Chondrocyte (in vitro differentiated cells): ENCODE measurements around the gene EZH1. TPM values are rescaled to one million over a fixed set of nuclear protein-coding genes. Genes with fewer than 3 reads are reported as not detected.
"Not testable (repeated sequence)": the region's sequence is repeated elsewhere in the genome, so short reads cannot be mapped to it uniquely, and the experiment has no call there.

ENCODE experiments used
- DNase-seq: peaks from one replicate; pipeline ENCODE4 v3.0.0; 2021; ENCODE audit warnings: mixed read lengths, low spot score
- H3K27ac Mint-ChIP-seq: one replicate; pipeline ENCODE4 v1.8.0; 2021; ENCODE audit warnings: mild to moderate bottlenecking, moderate library complexity, mixed read lengths; ENCODE audit not compliant: unreplicated experiment
- H3K27me3 Mint-ChIP-seq: 2 replicates; pipeline ENCODE4 v1.8.0; 2021; ENCODE audit warnings: low read depth, mixed read lengths
- H3K36me3 Mint-ChIP-seq: 2 replicates; pipeline ENCODE4 v1.8.0; 2021; ENCODE audit warnings: low read depth, mixed read lengths
- H3K4me1 Mint-ChIP-seq: 2 replicates; pipeline ENCODE4 v1.8.0; 2021; ENCODE audit warnings: low read depth, mild to moderate bottlenecking, mixed read lengths
- H3K4me3 Mint-ChIP-seq: one replicate; pipeline ENCODE4 v1.8.0; 2021; ENCODE audit warnings: mild to moderate bottlenecking, moderate library complexity, mixed read lengths; ENCODE audit not compliant: unreplicated experiment
- H3K9me3 Mint-ChIP-seq: 2 replicates; pipeline ENCODE4 v1.8.0; 2021; ENCODE audit warnings: low read depth, mixed read lengths
- total RNA-seq: library from RNA; stranded (reverse); gene quantifications from 3 replicates; pipeline ENCODE4 v1.2.1, GENCODE V29; 2021
- TF ChIP-seq, protein P1 (sequence below): fragments of 200-600 bp; sonication (generic); IDR thresholded peaks from 2 replicates; pipeline ENCODE4 v1.5.0; 2021; ENCODE audit warnings: antibody characterized with exemption, mild to moderate bottlenecking, moderate library complexity

Gene EZH1
- total RNA-seq, 1 donor from 2014 or later, result 22.2 TPM

DNA sequence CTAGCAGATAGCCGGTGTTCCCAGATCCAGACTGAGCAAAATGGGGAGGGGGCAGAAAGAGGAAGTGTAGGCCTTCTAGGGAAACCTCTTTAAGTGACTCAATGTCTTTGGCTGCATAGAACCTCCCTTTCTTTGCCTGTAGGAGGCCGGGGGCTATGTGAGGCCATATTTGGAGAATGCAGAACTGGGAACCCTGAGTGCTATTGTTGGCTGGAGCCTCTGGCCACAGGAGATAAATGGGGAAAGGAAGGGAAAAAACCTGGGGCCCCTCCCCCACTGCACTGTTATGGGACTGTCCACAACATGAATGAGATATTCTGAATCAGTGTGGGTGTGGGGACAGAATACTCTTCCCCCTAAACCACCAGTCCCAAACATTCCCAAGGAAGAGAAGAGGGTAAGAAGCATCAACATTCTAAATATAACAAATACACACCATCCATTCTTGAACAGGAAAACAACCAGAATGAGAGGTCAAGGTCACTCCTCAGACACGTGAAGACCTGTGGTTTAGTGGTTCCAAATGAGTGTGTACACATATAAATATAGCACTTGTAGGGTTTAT lies 30.8 kb upstream of the EZH1 start:
- Mint-ChIP-seq H3K4me1 (peaks cover 44% of the 10 kb centered on the region), H3K4me3 (no peak overlapping the region), H3K9me3 (no peaks in the 10 kb centered on the region), H3K36me3 (peaks cover 7% of the 10 kb centered on the region), H3K27ac (no peak overlapping the region), H3K27me3 (no peaks in the 10 kb centered on the region)
- TF ChIP-seq, protein P1, sequence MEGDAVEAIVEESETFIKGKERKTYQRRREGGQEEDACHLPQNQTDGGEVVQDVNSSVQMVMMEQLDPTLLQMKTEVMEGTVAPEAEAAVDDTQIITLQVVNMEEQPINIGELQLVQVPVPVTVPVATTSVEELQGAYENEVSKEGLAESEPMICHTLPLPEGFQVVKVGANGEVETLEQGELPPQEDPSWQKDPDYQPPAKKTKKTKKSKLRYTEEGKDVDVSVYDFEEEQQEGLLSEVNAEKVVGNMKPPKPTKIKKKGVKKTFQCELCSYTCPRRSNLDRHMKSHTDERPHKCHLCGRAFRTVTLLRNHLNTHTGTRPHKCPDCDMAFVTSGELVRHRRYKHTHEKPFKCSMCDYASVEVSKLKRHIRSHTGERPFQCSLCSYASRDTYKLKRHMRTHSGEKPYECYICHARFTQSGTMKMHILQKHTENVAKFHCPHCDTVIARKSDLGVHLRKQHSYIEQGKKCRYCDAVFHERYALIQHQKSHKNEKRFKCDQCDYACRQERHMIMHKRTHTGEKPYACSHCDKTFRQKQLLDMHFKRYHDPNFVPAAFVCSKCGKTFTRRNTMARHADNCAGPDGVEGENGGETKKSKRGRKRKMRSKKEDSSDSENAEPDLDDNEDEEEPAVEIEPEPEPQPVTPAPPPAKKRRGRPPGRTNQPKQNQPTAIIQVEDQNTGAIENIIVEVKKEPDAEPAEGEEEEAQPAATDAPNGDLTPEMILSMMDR, result no peak
- DNase-seq, result no peak

DNA sequence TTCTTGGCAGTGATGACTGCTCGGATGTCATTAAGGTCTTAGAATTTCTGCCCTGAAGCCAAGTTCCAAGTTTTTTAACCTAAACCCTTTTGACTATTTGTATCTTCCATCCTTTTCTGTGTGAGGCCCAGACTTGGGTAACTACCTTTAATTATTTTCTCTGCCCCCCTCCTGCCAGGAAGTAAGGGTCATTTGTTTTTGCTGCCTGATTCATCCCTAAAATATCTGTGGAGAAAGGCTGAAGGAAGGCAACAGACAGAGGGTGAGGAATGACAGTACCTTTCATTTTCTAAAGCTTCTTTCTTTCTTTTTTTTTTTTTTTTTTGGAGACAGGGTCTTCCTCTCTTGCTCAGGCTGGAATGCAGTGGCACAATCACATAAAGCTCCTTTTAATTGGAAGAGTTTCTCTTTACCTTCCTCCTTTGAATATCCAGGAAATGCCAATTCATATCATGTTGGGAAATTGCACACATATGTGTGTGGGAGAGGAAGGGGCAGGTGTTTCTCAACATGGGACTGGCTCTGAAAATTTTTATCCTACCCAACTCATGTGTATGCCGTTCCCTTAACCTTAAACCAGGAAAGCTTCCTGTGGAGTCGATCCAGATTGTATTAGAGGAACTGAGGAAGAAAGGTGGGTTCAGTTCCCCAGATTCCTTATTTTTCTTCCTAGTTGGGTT lies 29.4 kb upstream of the EZH1 start:
- Mint-ChIP-seq H3K4me1 (peaks cover 35% of the 10 kb centered on the region), H3K4me3 (peak overlapping the region; percentile 100), H3K36me3 (peaks cover 7% of the 10 kb centered on the region), H3K27ac (peak overlapping the region; percentile 97), H3K27me3 (no peaks in the 10 kb centered on the region), H3K9me3 (no peaks in the 10 kb centered on the region)
- no peak for DNase-seq
- TF ChIP-seq, protein P1, result no peak

DNA sequence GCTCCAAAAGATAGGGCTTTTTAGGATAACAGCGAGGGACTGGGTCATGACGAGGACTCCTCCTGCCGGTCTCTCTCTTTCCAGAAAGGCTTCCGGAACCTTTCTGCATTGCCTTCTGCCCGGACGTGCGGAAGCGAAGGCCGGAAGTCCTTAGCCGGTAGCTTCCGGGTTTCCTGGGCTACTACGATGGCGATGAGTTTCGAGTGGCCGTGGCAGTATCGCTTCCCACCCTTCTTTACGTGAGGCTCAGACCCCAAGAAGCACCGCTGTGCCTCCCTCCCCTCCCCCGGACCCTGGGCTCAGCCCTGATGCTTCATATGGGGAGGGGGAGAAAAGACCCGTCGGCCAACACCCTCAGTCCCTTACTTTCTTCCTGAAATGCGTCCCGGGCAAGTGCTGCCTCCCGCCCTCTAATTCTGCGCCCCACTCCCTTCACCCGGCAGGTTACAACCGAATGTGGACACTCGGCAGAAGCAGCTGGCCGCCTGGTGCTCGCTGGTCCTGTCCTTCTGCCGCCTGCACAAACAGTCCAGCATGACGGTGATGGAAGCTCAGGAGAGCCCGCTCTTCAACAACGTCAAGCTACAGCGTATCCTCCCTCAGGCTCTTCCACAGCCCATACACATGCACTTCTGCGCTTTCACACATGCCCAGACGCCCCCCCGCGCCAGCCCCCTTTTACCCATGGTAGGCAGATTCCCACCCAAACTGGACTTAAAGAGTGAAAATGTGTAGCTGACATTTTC lies 28.6 kb upstream of the EZH1 start, which contains the start of gene VPS25:
TSS of gene VPS25 (plus strand) at position 160 of the 746 bp plus-strand sequence. CDS start at position 187, 27 bp downstream.
- H3K4me1 Mint-ChIP-seq, result peaks cover 35% of the 10 kb centered on the region
- TF ChIP-seq, protein P1, result peak; percentile 53
- no peak for DNase-seq

DNA sequence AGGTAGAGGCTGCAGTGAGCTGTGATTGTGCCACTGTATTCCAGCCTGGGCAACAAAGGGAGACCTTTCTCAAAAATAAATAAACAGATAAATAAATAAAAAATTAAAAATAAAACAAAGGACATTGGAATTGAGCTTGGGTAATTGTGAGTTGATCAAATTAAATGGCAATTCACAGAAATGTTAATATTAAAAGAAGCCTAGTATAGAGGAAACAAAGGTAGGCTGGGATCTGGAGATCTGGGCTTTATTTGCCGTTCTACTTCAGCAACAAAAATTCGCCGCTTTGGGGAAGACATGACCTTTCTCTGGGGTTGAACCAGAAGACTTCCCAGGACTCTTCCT lies 28.1 kb upstream of the EZH1 start:
- H3K4me3 Mint-ChIP-seq, result peak overlapping the region; percentile 100
- no peak for DNase-seq
- peak overlapping the region; percentile 97 for H3K27ac Mint-ChIP-seq
- peaks cover 3% of the 10 kb centered on the region for H3K36me3 Mint-ChIP-seq
- H3K9me3 Mint-ChIP-seq, result no peaks in the 10 kb centered on the region
- H3K4me1 Mint-ChIP-seq, result peaks cover 35% of the 10 kb centered on the region
- no peaks in the 10 kb centered on the region for H3K27me3 Mint-ChIP-seq
- TF ChIP-seq, protein P1, result no peak

More for the DNA sequence above, 28.6 kb upstream of the EZH1 start, which contains the start of gene VPS25:
- Mint-ChIP-seq H3K9me3 (no peaks in the 10 kb centered on the region), H3K27me3 (no peaks in the 10 kb centered on the region), H3K36me3 (peaks cover 5% of the 10 kb centered on the region), H3K4me3 (peak within 1 kb of the TSS; percentile 100), H3K27ac (peak within 1 kb of the TSS; percentile 97)

DNA sequence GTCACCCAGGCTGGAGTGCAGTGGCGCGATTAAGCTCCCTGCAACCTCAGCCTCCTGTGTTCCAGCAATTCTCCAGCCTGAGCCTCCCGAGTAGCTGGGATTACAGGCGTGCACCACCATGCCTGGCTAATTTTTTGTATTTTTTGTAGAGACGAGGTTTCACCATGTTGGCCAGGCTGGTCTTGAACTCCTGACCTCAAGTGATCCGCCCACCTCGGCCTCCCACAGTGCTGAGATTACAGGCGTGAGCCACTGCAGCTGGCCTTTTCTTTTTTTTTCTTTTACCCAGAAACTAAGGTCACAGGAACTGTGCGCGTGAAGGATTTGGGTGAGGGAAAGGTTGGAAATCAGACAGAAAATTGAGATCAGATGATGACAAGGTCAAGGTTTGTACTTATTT lies 25.1 kb upstream of the EZH1 start:
- not testable (repeated sequence) for H3K4me3 Mint-ChIP-seq, H3K36me3 Mint-ChIP-seq, H3K27ac Mint-ChIP-seq, H3K27me3 Mint-ChIP-seq, DNase-seq, H3K9me3 Mint-ChIP-seq
- peaks cover 27% of the 10 kb centered on the region for H3K4me1 Mint-ChIP-seq

DNA sequence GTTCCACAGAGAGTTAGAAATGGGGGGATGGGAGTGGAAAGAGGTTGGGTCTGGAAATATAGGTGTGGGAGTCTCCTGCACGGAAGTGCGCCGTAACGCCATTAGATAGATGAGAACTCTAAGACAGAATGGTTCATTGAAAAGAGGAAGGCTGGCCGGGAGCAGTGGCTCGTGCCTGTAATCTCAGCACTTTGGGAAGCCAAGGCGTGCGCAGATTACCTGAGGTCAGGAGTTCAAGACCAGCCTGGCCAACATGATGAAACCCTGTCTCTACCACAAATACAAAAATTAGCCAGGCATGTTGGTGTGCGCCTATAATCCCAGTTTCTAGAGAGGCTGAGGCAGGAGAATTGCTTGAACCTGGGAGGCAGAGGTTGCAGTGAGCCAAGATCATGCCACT lies 23.2 kb upstream of the EZH1 start:
- not testable (repeated sequence) for H3K4me3 Mint-ChIP-seq, H3K27ac Mint-ChIP-seq, H3K9me3 Mint-ChIP-seq, DNase-seq, H3K36me3 Mint-ChIP-seq, H3K27me3 Mint-ChIP-seq
- H3K4me1 Mint-ChIP-seq, result peaks cover 12% of the 10 kb centered on the region
